MM.1S (cell line): Measurements from ENCODE around the gene ZNF462.

Experiments
- CTCF ChIP-seq: fragments of 300-600 bp; sonication (generic); IDR thresholded peaks from 2 replicates; pipeline ENCODE4 v1.5.1; 2016; ENCODE audit warnings: antibody characterized with exemption, low read length, mixed read lengths
- EZH2 ChIP-seq: fragments of 300-600 bp; sonication (generic); optimal IDR thresholded peaks from 2 replicates; pipeline ENCODE3; 2017; ENCODE audit warnings: low read depth, mild to moderate bottlenecking, antibody characterized with exemption, low read length, mixed read lengths
- EZH2phosphoT487 ChIP-seq: fragments of 300-600 bp; sonication (generic); IDR thresholded peaks from 2 replicates; pipeline ENCODE4 v1.6.1; 2018; ENCODE audit warnings: antibody characterized with exemption, low read length

GRCh38 chr9:106879439-106879882 is 16.5 kb downstream of the ZNF462 start:
- no peak for TF ChIP-seq CTCF
- TF ChIP-seq EZH2phosphoT487 = no peak
- TF ChIP-seq EZH2 = no peak
